Liver (tissue), 9 donors: Measurements from ENCODE around the gene MAPK1IP1L. TPM values are rescaled to one million over a fixed set of nuclear protein-coding genes. Genes with fewer than 3 reads are reported as not detected.

Experiments used
- DNase-seq: peaks from one replicate; pipeline ENCODE4 v3.0.0-alpha.2; 2017; ENCODE audit warnings: low spot score
- H3K27ac ChIP-seq, 2 donors: one replicate each; pipeline ENCODE4 v1.7.0; 2013; ENCODE audit warnings: inconsistent platforms in 2 of 2, low read length in 2 of 2, control low read depth in 1 of 2, low read depth in 1 of 2, mild to moderate bottlenecking in 1 of 2
- H3K27me3 ChIP-seq, 4 donors: one replicate each; pipeline versions ENCODE4 v1.6.1 to v1.7.0; 2013; ENCODE audit warnings: low read length in 3 of 4, inconsistent platforms in 1 of 4, mild to moderate bottlenecking in 1 of 4, moderate library complexity in 1 of 4; ENCODE audit not compliant: control insufficient read depth in 4 of 4, insufficient read depth in 4 of 4
- H3K36me3 ChIP-seq, 4 donors: one replicate each; pipeline versions ENCODE4 v1.6.1 to v1.7.0; 2013; ENCODE audit warnings: low read length in 3 of 4, mild to moderate bottlenecking in 3 of 4, low read depth in 1 of 4, moderate library complexity in 1 of 4; ENCODE audit not compliant: control insufficient read depth in 4 of 4, insufficient read depth in 3 of 4
- H3K4me1 ChIP-seq, 4 donors: one replicate each; pipeline versions ENCODE4 v1.6.1 to v1.7.0; 2013; ENCODE audit warnings: low read length in 3 of 4, mild to moderate bottlenecking in 3 of 4, moderate library complexity in 1 of 4; ENCODE audit not compliant: control insufficient read depth in 4 of 4, insufficient read depth in 4 of 4
- H3K4me3 ChIP-seq, 3 donors: one replicate each; pipeline versions ENCODE4 v1.6.1 to v1.7.0; 2013; ENCODE audit warnings: low read length in 3 of 3, control low read depth in 1 of 3, low read depth in 1 of 3, mild to moderate bottlenecking in 1 of 3
- H3K9ac ChIP-seq, 2 donors: one replicate each; pipeline ENCODE4 v1.7.0; 2013; ENCODE audit warnings: low read length in 2 of 2, mild to moderate bottlenecking in 2 of 2, moderate library complexity in 2 of 2, control low read depth in 1 of 2, low read depth in 1 of 2
- H3K9me3 ChIP-seq, 4 donors: one replicate each; pipeline versions ENCODE4 v1.6.1 to v1.7.0; 2013; ENCODE audit warnings: low read length in 3 of 4; ENCODE audit not compliant: control insufficient read depth in 4 of 4
- EGR1 ChIP-seq, 2 donors: IDR thresholded peaks; 2 replicates each; pipeline ENCODE4 v1.6.1; 2016 to 2018; ENCODE audit warnings: antibody characterized with exemption in 2 of 2, low read depth in 2 of 2
- FOXA1 ChIP-seq: IDR thresholded peaks from 2 replicates; pipeline ENCODE4 v1.6.1; 2016; ENCODE audit warnings: antibody characterized with exemption
- FOXA2 ChIP-seq: IDR thresholded peaks from 2 replicates; pipeline ENCODE4 v1.6.1; 2016; ENCODE audit warnings: antibody characterized with exemption
- GABPA ChIP-seq, 2 donors: IDR thresholded peaks in 1 of 2; conservative IDR thresholded peaks in 1 of 2; 2 replicates each; pipeline ENCODE4 v1.6.1; 2016; ENCODE audit warnings: antibody characterized with exemption in 2 of 2, mild to moderate bottlenecking in 1 of 2, moderate library complexity in 1 of 2
- HNF4A ChIP-seq, 2 donors: conservative IDR thresholded peaks; 2 replicates each; pipeline ENCODE4 v1.6.1; 2016; ENCODE audit warnings: antibody characterized with exemption in 2 of 2, mild to moderate bottlenecking in 2 of 2
- HNF4G ChIP-seq: IDR thresholded peaks from 2 replicates; pipeline ENCODE4 v1.6.1; 2016; ENCODE audit warnings: antibody characterized with exemption
- NR2F2 ChIP-seq: IDR thresholded peaks from 2 replicates; pipeline ENCODE4 v1.6.1; 2016; ENCODE audit warnings: antibody characterized with exemption
- RAD21 ChIP-seq, 2 donors: IDR thresholded peaks; 2 replicates each; pipeline ENCODE4 v1.6.1; 2016; ENCODE audit warnings: antibody characterized with exemption in 2 of 2, mild to moderate bottlenecking in 2 of 2
- RXRA ChIP-seq, 2 donors: IDR thresholded peaks; 2 replicates each; pipeline ENCODE4 v1.6.1; 2017 to 2018; ENCODE audit warnings: antibody characterized with exemption in 2 of 2, mild to moderate bottlenecking in 1 of 2
- SP1 ChIP-seq: IDR thresholded peaks from 2 replicates; pipeline ENCODE4 v1.6.1; 2018; ENCODE audit warnings: antibody characterized with exemption, mild to moderate bottlenecking
- TAF1 ChIP-seq: conservative IDR thresholded peaks from 2 replicates; pipeline ENCODE4 v1.6.1; 2016; ENCODE audit warnings: antibody characterized with exemption, mild to moderate bottlenecking
- YY1 ChIP-seq: IDR thresholded peaks from 2 replicates; pipeline ENCODE4 v1.6.1; 2016; ENCODE audit warnings: antibody characterized with exemption, mild to moderate bottlenecking
- WGBS: extraction: QIAGEN DNeasy Blood & Tissue Kit; methylation state at CpG from one replicate; pipeline ENCODE4 v1.1.7; 2013; 5-methylcytosine and 5-hydroxymethylcytosine counted together
- polyA plus RNA-seq, 2 donors: library from polyadenylated mRNA; stranded (reverse) in 1 of 2; unstranded in 1 of 2; fragments of 200-250 nt in 1 of 2; fragments of >200 nt in 1 of 2; fragmentation: Nextera tagmentation in 1 of 2; extraction: Ambion mirVana in 1 of 2; gene quantifications; one replicate each; pipeline versions ENCODE4 v1.2.1 to v1.2.3, GENCODE V29; 2013 to 2015
- total RNA-seq, 2 donors: library from RNA; depleted of rRNA; stranded (reverse); fragments of >200 nt; gene quantifications; one replicate each; pipeline ENCODE4 v1.2.3, GENCODE V29; 2014
- TF ChIP-seq, protein P1 (sequence below): fragments of 150-350 bp; IDR thresholded peaks from 2 replicates; pipeline ENCODE4 v1.5.1; 2017; ENCODE audit warnings: improper control_type of control experiment, low read depth, low read length; ENCODE audit not compliant: missing input control
- TF ChIP-seq, protein P2 (sequence below): IDR thresholded peaks from 2 replicates; pipeline ENCODE4 v1.6.1; 2016; ENCODE audit warnings: antibody characterized with exemption
- TF ChIP-seq, protein P3 (sequence below): IDR thresholded peaks from 2 replicates; pipeline ENCODE4 v1.6.1; 2016; ENCODE audit warnings: antibody characterized with exemption, mild to moderate bottlenecking
- TF ChIP-seq, protein P4 (sequence below): IDR thresholded peaks from 2 replicates; pipeline ENCODE4 v1.6.1; 2016; ENCODE audit warnings: antibody characterized with exemption
- donor health status: healthy.
- donor health status: healthy.
- donor health status: healthy.
- donor health status: healthy.
- donor health status: healthy.

Gene MAPK1IP1L
- total and polyA plus RNA-seq, 4 donors: 11.8 to 25.2 (median 17.7) TPM

DNA sequence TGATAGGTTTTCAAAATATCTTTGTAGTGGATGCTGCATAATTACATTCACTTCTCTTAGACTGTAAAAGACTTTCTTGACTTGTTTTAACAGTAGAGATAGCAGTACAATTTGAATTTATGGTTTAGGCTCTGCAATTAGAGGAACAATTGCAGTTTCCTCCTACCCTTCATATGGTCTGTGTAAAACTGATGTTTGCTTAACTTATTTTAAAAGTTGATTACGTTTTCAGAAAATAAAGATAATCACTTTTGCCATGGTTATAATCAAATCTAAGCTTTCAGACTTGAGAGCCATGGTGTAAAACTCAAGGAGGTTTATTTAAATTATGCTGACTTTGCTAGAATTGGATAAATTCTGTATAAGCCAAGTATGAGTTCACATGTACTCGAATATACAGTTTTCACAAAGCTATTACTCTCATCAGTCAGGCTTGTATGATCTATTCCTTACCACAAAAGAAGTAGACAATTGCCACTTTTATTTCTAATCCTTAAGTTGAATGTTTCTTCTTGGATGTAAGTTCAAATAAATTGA, 2.5 kb upstream of the MAPK1IP1L start:
- 90% methylated on average over 2 of the region's 2 CpGs for WGBS
- peaks cover 0 to 1% (median 0%) of the 10 kb centered on the region in 4 donors for H3K36me3 ChIP-seq
- no peak for TF ChIP-seq GABPA (IDR thresholded peaks at IDR 0.05 in 1 of 2, conservative IDR thresholded peaks at IDR 0.05 in 1 of 2)

GRCh38 chr14:55051165-55051422, 353 bp upstream of the MAPK1IP1L start:
- peaks cover 6 to 17% (median 14%) of the 10 kb centered on the region in 4 donors for H3K4me1 ChIP-seq
- no peak for DNase-seq
- H3K9ac ChIP-seq: peak overlapping the region; percentile 76 to 80
- no peaks in the 10 kb centered on the region for H3K9me3 ChIP-seq
- H3K27me3 ChIP-seq: no peaks in the 10 kb centered on the region
- peaks cover 0 to 4% (median 1%) of the 10 kb centered on the region in 4 donors for H3K36me3 ChIP-seq
- WGBS: under 1% methylated on average over 10 of the region's 10 CpGs
- H3K4me3 ChIP-seq: peak overlapping the region; percentile 52 to 92 (median 62)
- peak overlapping the region; percentile 97 to 100 for H3K27ac ChIP-seq
- TF ChIP-seq, protein P1, sequence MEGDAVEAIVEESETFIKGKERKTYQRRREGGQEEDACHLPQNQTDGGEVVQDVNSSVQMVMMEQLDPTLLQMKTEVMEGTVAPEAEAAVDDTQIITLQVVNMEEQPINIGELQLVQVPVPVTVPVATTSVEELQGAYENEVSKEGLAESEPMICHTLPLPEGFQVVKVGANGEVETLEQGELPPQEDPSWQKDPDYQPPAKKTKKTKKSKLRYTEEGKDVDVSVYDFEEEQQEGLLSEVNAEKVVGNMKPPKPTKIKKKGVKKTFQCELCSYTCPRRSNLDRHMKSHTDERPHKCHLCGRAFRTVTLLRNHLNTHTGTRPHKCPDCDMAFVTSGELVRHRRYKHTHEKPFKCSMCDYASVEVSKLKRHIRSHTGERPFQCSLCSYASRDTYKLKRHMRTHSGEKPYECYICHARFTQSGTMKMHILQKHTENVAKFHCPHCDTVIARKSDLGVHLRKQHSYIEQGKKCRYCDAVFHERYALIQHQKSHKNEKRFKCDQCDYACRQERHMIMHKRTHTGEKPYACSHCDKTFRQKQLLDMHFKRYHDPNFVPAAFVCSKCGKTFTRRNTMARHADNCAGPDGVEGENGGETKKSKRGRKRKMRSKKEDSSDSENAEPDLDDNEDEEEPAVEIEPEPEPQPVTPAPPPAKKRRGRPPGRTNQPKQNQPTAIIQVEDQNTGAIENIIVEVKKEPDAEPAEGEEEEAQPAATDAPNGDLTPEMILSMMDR: no peak
- TF ChIP-seq HNF4G (no peak), TAF1 (no peak), RAD21 (IDR thresholded peaks at IDR 0.05) (no peak), NR2F2 (no peak)
- TF ChIP-seq, protein P2, sequence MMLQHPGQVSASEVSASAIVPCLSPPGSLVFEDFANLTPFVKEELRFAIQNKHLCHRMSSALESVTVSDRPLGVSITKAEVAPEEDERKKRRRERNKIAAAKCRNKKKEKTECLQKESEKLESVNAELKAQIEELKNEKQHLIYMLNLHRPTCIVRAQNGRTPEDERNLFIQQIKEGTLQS: no peak

More for the DNA sequence above, 2.5 kb upstream of the MAPK1IP1L start:
- no peak overlapping the region for H3K27ac ChIP-seq
- H3K4me1 ChIP-seq: peaks cover 6 to 17% (median 11%) of the 10 kb centered on the region in 4 donors
- no peak overlapping the region for H3K9ac ChIP-seq
- H3K27me3 ChIP-seq: no peaks in the 10 kb centered on the region
- DNase-seq: no peak
- H3K4me3 ChIP-seq: no peak overlapping the region
- no peaks in the 10 kb centered on the region for H3K9me3 ChIP-seq

DNA sequence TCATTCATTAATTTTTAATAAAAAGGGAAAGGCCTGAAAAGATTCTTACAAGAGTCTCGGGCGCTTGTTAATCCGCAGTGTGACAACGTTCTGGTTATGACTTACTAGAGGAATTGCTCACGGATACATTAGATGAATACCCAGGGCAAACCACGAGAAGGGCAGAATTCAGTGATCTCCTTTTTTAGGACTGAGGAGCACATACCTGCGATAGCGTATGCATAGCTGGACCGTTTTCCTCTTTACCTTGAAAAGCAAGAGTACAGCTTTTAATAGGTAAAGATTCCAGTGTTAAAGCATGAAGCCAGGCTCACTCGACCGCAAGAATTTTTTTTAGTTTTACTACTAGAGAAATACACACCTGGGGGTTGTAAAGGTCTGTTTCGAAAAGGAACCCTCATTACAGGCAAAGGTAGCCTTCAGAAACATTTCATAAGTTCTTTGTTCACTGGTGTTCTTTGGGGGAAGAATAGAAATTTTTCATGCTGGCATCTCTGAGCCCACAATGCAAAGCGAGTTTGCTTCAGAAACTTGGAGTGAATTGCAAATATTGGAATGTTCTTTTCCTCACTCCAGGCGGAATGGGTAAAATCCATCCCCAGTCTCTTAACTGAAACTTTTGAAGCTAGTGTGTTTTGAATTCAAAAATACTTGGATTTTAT, 953 bp downstream of the MAPK1IP1L start:
- peaks cover 8 to 17% (median 14%) of the 10 kb centered on the region in 4 donors for H3K4me1 ChIP-seq
- peaks cover 0 to 4% (median 1%) of the 10 kb centered on the region in 4 donors for H3K36me3 ChIP-seq
- DNase-seq: no peak
- peak overlapping the region; percentile 88 to 100 for H3K9ac ChIP-seq
- peak overlapping the region; percentile 76 to 96 (median 92) for H3K4me3 ChIP-seq
- 5% methylated on average over 14 of the region's 14 CpGs for WGBS
- no peak for TF ChIP-seq YY1
- no peak for TF ChIP-seq NR2F2
- TF ChIP-seq HNF4G: no peak
- TF ChIP-seq SP1: no peak
- TF ChIP-seq HNF4A (conservative IDR thresholded peaks at IDR 0.05): no peak
- no peak for TF ChIP-seq TAF1
- TF ChIP-seq, protein P2: no peak
- no peak for TF ChIP-seq EGR1 (IDR thresholded peaks at IDR 0.05; ENCODE audit: low read depth in 2 of 2)
- TF ChIP-seq, protein P3, sequence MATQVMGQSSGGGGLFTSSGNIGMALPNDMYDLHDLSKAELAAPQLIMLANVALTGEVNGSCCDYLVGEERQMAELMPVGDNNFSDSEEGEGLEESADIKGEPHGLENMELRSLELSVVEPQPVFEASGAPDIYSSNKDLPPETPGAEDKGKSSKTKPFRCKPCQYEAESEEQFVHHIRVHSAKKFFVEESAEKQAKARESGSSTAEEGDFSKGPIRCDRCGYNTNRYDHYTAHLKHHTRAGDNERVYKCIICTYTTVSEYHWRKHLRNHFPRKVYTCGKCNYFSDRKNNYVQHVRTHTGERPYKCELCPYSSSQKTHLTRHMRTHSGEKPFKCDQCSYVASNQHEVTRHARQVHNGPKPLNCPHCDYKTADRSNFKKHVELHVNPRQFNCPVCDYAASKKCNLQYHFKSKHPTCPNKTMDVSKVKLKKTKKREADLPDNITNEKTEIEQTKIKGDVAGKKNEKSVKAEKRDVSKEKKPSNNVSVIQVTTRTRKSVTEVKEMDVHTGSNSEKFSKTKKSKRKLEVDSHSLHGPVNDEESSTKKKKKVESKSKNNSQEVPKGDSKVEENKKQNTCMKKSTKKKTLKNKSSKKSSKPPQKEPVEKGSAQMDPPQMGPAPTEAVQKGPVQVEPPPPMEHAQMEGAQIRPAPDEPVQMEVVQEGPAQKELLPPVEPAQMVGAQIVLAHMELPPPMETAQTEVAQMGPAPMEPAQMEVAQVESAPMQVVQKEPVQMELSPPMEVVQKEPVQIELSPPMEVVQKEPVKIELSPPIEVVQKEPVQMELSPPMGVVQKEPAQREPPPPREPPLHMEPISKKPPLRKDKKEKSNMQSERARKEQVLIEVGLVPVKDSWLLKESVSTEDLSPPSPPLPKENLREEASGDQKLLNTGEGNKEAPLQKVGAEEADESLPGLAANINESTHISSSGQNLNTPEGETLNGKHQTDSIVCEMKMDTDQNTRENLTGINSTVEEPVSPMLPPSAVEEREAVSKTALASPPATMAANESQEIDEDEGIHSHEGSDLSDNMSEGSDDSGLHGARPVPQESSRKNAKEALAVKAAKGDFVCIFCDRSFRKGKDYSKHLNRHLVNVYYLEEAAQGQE: no peak
- TF ChIP-seq, protein P4, sequence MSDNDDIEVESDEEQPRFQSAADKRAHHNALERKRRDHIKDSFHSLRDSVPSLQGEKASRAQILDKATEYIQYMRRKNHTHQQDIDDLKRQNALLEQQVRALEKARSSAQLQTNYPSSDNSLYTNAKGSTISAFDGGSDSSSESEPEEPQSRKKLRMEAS: no peak
- no peak for TF ChIP-seq GABPA (IDR thresholded peaks at IDR 0.05 in 1 of 2, conservative IDR thresholded peaks at IDR 0.05 in 1 of 2)
- TF ChIP-seq RXRA (IDR thresholded peaks at IDR 0.05): no peak
- TF ChIP-seq FOXA2: no peak
- TF ChIP-seq FOXA1: no peak
- no peak for TF ChIP-seq RAD21 (IDR thresholded peaks at IDR 0.05)
- H3K27me3 ChIP-seq: no peaks in the 10 kb centered on the region
- H3K9me3 ChIP-seq: no peaks in the 10 kb centered on the region
- peak overlapping the region; percentile 97 to 100 for H3K27ac ChIP-seq
